ENCODE data around the gene TMEM120A.

Gene TMEM120A

DNA sequence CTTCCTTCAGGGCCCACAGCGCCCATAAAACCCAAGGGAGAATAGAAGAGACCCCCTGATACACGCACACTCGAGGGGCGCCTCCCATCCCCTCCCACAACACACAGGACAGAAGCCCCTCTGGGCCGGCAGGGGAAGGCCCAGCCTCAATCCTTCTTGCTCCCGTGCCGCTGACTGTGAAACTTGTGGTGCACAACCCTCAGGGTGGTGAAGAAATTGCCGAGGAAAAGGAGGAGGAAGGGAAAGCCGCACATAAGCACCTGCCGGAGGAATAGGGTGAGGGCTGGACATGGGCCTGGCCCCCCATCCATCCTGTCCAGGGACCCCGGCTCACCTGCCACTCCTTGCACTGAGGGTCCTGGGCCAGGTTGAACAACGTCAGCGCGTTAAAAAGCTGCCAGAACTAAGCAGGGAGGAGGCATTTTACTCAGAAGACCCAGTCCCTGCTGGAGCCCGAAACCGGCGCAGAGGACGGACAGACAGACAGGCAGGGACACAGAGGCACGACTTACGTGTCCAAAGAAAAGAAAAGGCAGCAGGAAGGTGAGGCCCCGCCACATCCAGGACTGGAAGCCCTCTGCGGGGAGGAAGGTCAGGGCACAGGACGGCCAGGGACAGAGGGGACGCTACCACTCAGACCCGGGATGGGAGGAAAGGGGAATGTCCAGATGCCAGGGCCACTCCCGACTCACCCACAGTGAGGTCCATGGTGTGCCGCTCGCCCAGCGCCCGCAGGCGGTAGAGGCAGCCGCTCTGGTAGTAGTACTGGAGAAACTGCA lies 7.2 kb downstream of the TMEM120A start:
- no peaks in the 10 kb centered on the region for H3K79me2 ChIP-seq (ENCODE audit: insufficient read depth, low read length)
- H3K9ac ChIP-seq (ENCODE audit: low read depth, low read length): no peak overlapping the region
- H3K36me3 ChIP-seq (ENCODE audit: insufficient read depth, low read length): peaks cover 38% of the 10 kb centered on the region
- no peak overlapping the region for H3K4me3 ChIP-seq (ENCODE audit: low read depth in 1 of 2, low read length in 2 of 2)
- H3K27ac ChIP-seq (ENCODE audit: low read length): no peak overlapping the region
- DNase-seq: no peak
- no peak overlapping the region for H2AFZ ChIP-seq (ENCODE audit: low read depth, low read length)
- TF ChIP-seq, protein P1, sequence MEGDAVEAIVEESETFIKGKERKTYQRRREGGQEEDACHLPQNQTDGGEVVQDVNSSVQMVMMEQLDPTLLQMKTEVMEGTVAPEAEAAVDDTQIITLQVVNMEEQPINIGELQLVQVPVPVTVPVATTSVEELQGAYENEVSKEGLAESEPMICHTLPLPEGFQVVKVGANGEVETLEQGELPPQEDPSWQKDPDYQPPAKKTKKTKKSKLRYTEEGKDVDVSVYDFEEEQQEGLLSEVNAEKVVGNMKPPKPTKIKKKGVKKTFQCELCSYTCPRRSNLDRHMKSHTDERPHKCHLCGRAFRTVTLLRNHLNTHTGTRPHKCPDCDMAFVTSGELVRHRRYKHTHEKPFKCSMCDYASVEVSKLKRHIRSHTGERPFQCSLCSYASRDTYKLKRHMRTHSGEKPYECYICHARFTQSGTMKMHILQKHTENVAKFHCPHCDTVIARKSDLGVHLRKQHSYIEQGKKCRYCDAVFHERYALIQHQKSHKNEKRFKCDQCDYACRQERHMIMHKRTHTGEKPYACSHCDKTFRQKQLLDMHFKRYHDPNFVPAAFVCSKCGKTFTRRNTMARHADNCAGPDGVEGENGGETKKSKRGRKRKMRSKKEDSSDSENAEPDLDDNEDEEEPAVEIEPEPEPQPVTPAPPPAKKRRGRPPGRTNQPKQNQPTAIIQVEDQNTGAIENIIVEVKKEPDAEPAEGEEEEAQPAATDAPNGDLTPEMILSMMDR (IDR thresholded peaks at IDR 0.05; ENCODE audit: borderline replicate concordance, extremely low read depth, low read length, poor library complexity, severe bottlenecking): no peak
- TF ChIP-seq EZH2 (IDR thresholded peaks at IDR 0.05; ENCODE audit: borderline replicate concordance, low read depth, low read length, severe bottlenecking): no peak
- H4K20me1 ChIP-seq (ENCODE audit: insufficient read depth, low read length): no peaks in the 10 kb centered on the region
- no peaks in the 10 kb centered on the region for H3K9me3 ChIP-seq (ENCODE audit: insufficient read depth, low read length, severe bottlenecking)
- no peaks in the 10 kb centered on the region for H3K4me1 ChIP-seq (ENCODE audit: insufficient read depth, low read length)
- ATAC-seq (ENCODE audit: insufficient read depth, low read depth): no peak
- no peaks in the 10 kb centered on the region for H3K27me3 ChIP-seq (ENCODE audit: insufficient read depth, low read length, poor library complexity)
- H3K4me2 ChIP-seq (ENCODE audit: insufficient read depth, low read length): no peak overlapping the region

DNA sequence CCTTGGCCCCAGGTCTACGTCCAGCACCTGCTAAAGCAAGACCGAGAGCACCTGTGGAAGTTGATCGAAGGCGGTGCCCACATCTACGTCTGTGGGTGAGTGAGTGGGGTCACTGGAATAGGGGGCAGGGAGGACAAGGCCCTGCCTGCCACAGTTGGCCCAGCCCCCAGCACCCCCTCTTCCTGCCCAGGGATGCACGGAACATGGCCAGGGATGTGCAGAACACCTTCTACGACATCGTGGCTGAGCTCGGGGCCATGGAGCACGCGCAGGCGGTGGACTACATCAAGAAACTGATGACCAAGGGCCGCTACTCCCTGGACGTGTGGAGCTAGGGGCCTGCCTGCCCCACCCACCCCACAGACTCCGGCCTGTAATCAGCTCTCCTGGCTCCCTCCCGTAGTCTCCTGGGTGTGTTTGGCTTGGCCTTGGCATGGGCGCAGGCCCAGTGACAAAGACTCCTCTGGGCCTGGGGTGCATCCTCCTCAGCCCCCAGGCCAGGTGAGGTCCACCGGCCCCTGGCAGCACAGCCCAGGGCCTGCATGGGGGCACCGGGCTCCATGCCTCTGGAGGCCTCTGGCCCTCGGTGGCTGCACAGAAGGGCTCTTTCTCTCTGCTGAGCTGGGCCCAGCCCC lies 8.1 kb downstream of the TMEM120A start:
- no peak for DNase-seq
- no peak overlapping the region for H2AFZ ChIP-seq (ENCODE audit: low read depth, low read length)
- H4K20me1 ChIP-seq (ENCODE audit: insufficient read depth, low read length): no peaks in the 10 kb centered on the region
- no peak for ATAC-seq (ENCODE audit: insufficient read depth, low read depth)
- H3K4me1 ChIP-seq (ENCODE audit: insufficient read depth, low read length): no peaks in the 10 kb centered on the region
- H3K4me2 ChIP-seq (ENCODE audit: insufficient read depth, low read length): no peak overlapping the region
- no peak for TF ChIP-seq EZH2 (IDR thresholded peaks at IDR 0.05; ENCODE audit: borderline replicate concordance, low read depth, low read length, severe bottlenecking)
- TF ChIP-seq, protein P1 (IDR thresholded peaks at IDR 0.05; ENCODE audit: borderline replicate concordance, extremely low read depth, low read length, poor library complexity, severe bottlenecking): no peak
- no peak overlapping the region for H3K27ac ChIP-seq (ENCODE audit: low read length)
- H3K9me3 ChIP-seq (ENCODE audit: insufficient read depth, low read length, severe bottlenecking): no peaks in the 10 kb centered on the region
- no peak overlapping the region for H3K4me3 ChIP-seq (ENCODE audit: low read depth in 1 of 2, low read length in 2 of 2)
- H3K27me3 ChIP-seq (ENCODE audit: insufficient read depth, low read length, poor library complexity): no peaks in the 10 kb centered on the region
- no peak overlapping the region for H3K9ac ChIP-seq (ENCODE audit: low read depth, low read length)
- H3K36me3 ChIP-seq (ENCODE audit: insufficient read depth, low read length): peaks cover 38% of the 10 kb centered on the region
- no peaks in the 10 kb centered on the region for H3K79me2 ChIP-seq (ENCODE audit: insufficient read depth, low read length)

DNA sequence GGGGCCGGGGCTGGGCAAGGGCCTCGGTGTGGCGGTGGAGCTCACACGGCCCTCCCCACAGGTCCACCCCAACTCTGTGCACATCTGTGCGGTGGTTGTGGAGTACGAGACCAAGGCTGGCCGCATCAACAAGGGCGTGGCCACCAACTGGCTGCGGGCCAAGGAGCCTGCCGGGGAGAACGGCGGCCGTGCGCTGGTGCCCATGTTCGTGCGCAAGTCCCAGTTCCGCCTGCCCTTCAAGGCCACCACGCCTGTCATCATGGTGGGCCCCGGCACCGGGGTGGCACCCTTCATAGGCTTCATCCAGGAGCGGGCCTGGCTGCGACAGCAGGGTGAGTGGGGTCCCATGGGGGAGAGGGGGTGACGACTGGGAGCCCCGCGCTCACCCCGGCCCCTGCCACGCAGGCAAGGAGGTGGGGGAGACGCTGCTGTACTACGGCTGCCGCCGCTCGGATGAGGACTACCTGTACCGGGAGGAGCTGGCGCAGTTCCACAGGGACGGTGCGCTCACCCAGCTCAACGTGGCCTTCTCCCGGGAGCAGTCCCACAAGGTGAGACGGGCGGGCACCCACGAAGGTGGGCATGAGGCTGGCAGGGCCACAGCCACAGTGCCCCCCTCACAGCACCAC lies 8.8 kb downstream of the TMEM120A start:
- no peak for ATAC-seq (ENCODE audit: insufficient read depth, low read depth)
- Histone ChIP-seq H3K4me1 (ENCODE audit: insufficient read depth, low read length) (no peaks in the 10 kb centered on the region), H3K27ac (ENCODE audit: low read length) (no peak overlapping the region), H3K4me2 (ENCODE audit: insufficient read depth, low read length) (no peak overlapping the region), H3K79me2 (ENCODE audit: insufficient read depth, low read length) (no peaks in the 10 kb centered on the region), H4K20me1 (ENCODE audit: insufficient read depth, low read length) (no peaks in the 10 kb centered on the region; the same call in 1 of the 2 replicates), H3K9me3 (ENCODE audit: insufficient read depth, low read length, severe bottlenecking) (no peaks in the 10 kb centered on the region), H3K4me3 (ENCODE audit: low read depth in 1 of 2, low read length in 2 of 2) (no peak overlapping the region), H3K36me3 (ENCODE audit: insufficient read depth, low read length) (peaks cover 38% of the 10 kb centered on the region), H3K9ac (ENCODE audit: low read depth, low read length) (no peak overlapping the region), H3K27me3 (ENCODE audit: insufficient read depth, low read length, poor library complexity) (no peaks in the 10 kb centered on the region), H2AFZ (ENCODE audit: low read depth, low read length) (no peak overlapping the region)
- no peak for DNase-seq
- TF ChIP-seq, protein P1 (IDR thresholded peaks at IDR 0.05; ENCODE audit: borderline replicate concordance, extremely low read depth, low read length, poor library complexity, severe bottlenecking): no peak
